22Rv1 (cell line): ENCODE measurements around the gene MISP3.

Source experiments
- H3K27ac ChIP-seq: fragments of 450-650 bp; 2 replicates; pipeline ENCODE4 v1.5.1; 2017
- ZFX ChIP-seq: fragments of 450-650 bp; IDR thresholded peaks from 2 replicates; pipeline ENCODE4 v1.6.1; 2017; ENCODE audit warnings: antibody characterized with exemption, borderline replicate concordance
- TF ChIP-seq, protein P1 (sequence below): fragments of 450-650 bp; IDR thresholded peaks from 2 replicates; pipeline ENCODE4 v1.5.1; 2017; ENCODE audit warnings: mild to moderate bottlenecking

The MISP3 gene

DNA sequence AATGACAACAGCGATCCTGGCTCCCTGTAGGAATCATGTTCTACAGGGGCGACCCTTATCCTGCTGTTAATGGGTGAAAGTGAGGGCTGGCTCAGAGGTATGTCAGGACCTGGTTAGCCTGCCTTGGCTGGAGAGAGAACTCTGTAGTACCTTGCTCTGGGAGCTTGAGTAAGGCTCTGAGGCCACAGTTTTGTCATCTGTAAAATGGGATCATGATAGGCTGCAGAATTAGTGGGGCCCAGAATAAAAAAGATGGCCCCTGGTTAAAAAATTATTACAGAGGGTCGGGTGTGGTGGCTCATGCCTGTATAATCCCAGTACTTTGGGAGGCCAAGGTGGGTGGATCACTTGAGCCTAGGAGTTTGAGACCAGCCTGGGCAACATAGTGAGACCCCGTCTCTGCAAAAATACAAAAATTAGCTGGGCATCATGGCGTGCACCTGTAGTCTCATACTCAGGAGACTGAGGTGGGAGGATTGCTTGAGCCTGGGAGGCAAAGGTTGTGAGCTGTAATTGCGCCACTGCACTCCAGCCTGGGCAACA lies 28.5 kb downstream of the MISP3 start:
- H3K27ac ChIP-seq = no peak overlapping the region
- no peak for TF ChIP-seq ZFX
- TF ChIP-seq, protein P1, sequence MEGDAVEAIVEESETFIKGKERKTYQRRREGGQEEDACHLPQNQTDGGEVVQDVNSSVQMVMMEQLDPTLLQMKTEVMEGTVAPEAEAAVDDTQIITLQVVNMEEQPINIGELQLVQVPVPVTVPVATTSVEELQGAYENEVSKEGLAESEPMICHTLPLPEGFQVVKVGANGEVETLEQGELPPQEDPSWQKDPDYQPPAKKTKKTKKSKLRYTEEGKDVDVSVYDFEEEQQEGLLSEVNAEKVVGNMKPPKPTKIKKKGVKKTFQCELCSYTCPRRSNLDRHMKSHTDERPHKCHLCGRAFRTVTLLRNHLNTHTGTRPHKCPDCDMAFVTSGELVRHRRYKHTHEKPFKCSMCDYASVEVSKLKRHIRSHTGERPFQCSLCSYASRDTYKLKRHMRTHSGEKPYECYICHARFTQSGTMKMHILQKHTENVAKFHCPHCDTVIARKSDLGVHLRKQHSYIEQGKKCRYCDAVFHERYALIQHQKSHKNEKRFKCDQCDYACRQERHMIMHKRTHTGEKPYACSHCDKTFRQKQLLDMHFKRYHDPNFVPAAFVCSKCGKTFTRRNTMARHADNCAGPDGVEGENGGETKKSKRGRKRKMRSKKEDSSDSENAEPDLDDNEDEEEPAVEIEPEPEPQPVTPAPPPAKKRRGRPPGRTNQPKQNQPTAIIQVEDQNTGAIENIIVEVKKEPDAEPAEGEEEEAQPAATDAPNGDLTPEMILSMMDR = no peak

DNA sequence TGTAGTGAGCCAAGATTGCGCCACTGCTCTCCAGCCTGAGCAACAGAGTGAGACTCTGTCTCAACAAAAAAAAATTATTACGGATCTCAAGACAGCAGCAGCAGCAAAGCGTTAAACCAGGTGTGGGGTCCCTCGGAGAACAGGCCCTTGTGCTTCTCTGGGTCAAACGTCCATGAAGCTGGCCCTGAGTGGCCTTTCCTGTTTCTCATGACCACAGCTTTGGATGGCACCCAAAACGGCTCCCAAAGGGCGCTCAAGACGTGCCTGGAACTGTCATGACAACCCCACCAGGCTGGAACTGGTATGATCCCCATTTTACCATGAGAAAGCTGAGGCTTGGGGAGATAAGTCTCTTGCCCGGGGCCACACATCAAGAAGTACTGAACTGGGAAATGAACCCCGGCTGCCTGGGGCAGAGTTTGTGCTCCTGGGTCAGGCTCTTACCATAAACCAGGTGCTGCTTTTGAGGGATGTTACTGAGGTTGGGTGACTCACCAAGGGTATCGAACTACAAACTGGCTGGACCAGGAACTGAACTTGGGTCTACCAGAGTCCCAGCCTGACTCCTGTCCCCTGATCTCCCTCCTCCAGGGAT lies 29.6 kb downstream of the MISP3 start:
- no peak overlapping the region for H3K27ac ChIP-seq
- TF ChIP-seq, protein P1 = no peak
- TF ChIP-seq ZFX = no peak

DNA sequence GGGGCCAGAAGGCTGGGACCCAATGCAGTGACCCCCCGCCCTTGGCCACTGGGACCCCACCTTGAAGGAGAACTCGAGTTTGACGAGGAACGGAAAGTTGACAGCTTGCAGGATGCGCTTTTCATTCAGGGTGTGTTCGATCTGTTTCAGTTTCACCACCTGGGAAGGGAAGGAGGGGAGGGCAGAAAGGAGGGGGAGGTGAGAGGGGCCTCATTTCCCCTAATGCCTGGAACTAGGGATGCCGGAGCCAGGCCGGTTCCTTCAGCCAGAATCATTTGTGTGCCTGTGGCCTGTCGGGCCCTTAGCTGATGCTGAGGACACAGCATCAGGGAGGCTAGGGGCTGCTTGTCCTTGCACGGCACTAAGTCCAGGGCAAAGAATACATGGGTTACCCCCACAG lies 30.2 kb downstream of the MISP3 start:
- no peak for TF ChIP-seq ZFX
- TF ChIP-seq, protein P1 = no peak
- no peak overlapping the region for H3K27ac ChIP-seq

GRCh38 chr19:14103310-14103709 lies 30.7 kb downstream of the MISP3 start:
- TF ChIP-seq, protein P1 = no peak
- no peak for TF ChIP-seq ZFX
- no peak overlapping the region for H3K27ac ChIP-seq

DNA sequence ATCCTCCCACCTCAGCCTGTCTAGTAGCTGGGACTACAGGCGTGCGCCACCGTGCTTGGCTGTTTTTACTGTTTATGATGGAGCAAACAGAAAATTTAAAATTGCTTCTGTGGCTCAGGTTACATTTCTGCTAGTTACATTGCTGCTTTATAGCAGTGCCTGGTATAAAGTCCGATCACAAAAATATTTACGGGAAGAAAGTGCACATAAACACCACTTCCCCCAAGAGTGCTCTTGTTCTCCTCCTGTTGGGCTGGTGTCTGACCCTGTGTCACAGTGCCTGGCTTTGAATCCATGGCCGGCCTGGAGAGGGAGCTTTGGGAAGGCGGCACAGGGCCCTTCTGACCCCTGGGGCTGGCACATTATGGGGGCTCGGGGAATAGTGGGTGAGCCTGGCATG lies 33.1 kb downstream of the MISP3 start:
- H3K27ac ChIP-seq = no peak overlapping the region
- TF ChIP-seq, protein P1 = no peak
- TF ChIP-seq ZFX = no peak

- TF ChIP-seq, protein P1 = no peak
- TF ChIP-seq ZFX = no peak
- no peak overlapping the region for H3K27ac ChIP-seq
Observed at GRCh38 chr19:14106840-14107239, 34.3 kb downstream of the MISP3 start.

DNA sequence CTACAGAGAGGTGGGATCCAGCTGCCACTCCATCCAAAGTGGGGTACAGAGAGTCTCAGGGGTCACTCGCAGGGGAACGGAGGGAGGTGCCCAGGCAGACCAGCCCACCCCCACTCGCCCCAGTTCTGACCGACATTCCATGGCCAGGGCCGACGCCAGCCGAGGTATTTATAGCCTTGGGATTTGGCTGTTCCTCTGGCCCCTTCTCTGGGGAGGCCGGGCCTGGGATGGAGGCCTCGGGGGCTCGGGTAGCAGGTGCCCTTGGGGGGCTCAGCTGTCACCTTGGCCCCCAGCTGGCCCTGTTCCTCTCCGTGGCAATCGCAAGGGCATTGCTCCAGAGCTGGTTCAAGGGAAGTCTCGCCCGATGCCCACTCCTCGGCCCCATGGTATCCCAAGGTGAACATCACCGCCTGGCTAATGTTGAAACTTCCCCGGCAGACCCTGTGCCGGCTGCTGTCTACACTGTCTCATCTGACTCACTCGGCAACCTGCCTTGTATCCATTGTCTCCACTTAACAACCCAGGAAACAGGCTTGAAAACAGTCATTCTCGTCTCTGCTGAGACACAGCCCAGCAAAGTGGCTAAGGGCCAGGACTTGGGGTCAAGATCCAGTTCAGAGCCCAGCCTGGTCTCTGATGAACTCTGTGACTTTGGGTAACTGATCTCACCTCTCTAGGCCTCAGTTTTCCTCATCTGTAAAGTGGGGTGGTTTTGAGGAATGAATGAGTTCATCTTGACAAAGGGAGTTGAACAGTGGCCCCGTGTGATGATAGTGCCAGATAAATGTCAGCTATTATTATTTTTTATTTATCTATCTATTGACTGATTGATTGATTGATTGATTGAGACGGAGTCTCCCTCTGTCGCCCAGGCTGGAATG lies 35.2 kb downstream of the MISP3 start:
- TF ChIP-seq, protein P1 = no peak
- H3K27ac ChIP-seq = no peak overlapping the region
